ENCODE results near the gene MTMR11.
"Not testable (repeated sequence)": the region's sequence is repeated elsewhere in the genome, so short reads cannot be mapped to it uniquely, and the experiment has no call there.

Gene MTMR11

DNA sequence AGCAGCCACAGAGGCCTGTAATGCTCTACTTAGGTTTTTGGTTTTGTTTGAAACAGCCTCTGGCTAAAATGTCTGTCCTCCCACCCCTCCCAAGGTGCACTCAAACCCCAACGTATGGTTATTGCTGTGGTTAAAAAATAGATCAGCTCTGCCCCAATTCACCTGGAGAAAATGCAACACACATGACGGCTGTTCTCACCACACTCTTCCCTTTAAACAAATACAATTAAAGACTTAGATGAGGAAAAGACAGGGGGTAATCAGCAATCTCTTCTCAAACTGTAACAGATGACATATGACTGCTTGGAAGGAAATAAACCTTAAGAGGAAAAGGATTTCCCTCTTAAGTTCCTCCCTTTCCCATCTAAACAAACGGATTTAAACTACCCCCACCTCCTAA is 6.2 kb upstream of the MTMR11 start:
- Histone ChIP-seq H3K4me2 (ENCODE audit: low read length) (no peak overlapping the region), H3K79me2 (ENCODE audit: insufficient read depth, low read length) (no peaks in the 10 kb centered on the region), H3K4me3 (ENCODE audit: low read depth, low read length, poor library complexity, severe bottlenecking) (no peak overlapping the region), H3K4me1 (ENCODE audit: insufficient read depth, low read length, severe bottlenecking) (no peaks in the 10 kb centered on the region), H3K27ac (ENCODE audit: low read depth, low read length, poor library complexity, severe bottlenecking) (no peak overlapping the region), H4K20me1 (ENCODE audit: insufficient read depth, low read length) (no peaks in the 10 kb centered on the region), H2AFZ (ENCODE audit: low read length) (no peak overlapping the region), H3K9me3 (ENCODE audit: low read length) (no peaks in the 10 kb centered on the region), H3F3A (ENCODE audit: insufficient read depth, low read length) (no peaks in the 10 kb centered on the region), H3K27me3 (ENCODE audit: insufficient read depth, low read length) (no peaks in the 10 kb centered on the region), H3K36me3 (ENCODE audit: insufficient read depth, low read length) (no peaks in the 10 kb centered on the region), H3K9me2 (ENCODE audit: low read depth, low read length) (no peaks in the 10 kb centered on the region), H3K9ac (ENCODE audit: low read length) (no peak overlapping the region)
- TF ChIP-seq, protein P1, sequence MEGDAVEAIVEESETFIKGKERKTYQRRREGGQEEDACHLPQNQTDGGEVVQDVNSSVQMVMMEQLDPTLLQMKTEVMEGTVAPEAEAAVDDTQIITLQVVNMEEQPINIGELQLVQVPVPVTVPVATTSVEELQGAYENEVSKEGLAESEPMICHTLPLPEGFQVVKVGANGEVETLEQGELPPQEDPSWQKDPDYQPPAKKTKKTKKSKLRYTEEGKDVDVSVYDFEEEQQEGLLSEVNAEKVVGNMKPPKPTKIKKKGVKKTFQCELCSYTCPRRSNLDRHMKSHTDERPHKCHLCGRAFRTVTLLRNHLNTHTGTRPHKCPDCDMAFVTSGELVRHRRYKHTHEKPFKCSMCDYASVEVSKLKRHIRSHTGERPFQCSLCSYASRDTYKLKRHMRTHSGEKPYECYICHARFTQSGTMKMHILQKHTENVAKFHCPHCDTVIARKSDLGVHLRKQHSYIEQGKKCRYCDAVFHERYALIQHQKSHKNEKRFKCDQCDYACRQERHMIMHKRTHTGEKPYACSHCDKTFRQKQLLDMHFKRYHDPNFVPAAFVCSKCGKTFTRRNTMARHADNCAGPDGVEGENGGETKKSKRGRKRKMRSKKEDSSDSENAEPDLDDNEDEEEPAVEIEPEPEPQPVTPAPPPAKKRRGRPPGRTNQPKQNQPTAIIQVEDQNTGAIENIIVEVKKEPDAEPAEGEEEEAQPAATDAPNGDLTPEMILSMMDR (IDR thresholded peaks at IDR 0.05; ENCODE audit: low read length) = no peak
- no peak for TF ChIP-seq EZH2 (IDR thresholded peaks at IDR 0.05; ENCODE audit: borderline replicate concordance, low read length)

DNA sequence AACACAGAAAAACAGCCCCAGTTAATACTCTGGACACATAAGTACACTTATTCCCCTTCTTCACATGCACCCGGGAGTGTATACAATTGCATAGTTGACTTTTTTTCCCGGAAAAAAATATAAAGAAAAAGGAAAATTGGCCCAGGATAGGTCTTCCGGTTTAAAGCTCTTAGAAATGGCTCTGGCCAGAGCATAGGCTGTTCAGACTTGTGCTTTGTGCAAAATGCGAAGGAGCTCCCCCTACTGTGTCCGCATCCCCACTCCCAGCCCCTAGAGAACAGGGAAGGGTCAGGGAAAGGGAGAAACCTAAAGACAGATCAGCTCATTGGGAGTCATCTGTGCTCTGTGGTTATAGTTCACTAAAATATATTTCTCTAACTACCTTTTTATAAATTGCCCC is 5.5 kb upstream of the MTMR11 start:
- H3K36me3 ChIP-seq (ENCODE audit: insufficient read depth, low read length) = no peaks in the 10 kb centered on the region
- H3K4me1 ChIP-seq (ENCODE audit: insufficient read depth, low read length, severe bottlenecking) = no peaks in the 10 kb centered on the region
- no peaks in the 10 kb centered on the region for H4K20me1 ChIP-seq (ENCODE audit: insufficient read depth, low read length)
- H3K79me2 ChIP-seq (ENCODE audit: insufficient read depth, low read length) = no peaks in the 10 kb centered on the region
- no peak overlapping the region for H3K4me2 ChIP-seq (ENCODE audit: low read length)
- H2AFZ ChIP-seq (ENCODE audit: low read length) = no peak overlapping the region
- H3F3A ChIP-seq (ENCODE audit: insufficient read depth, low read length) = no peaks in the 10 kb centered on the region
- H3K9me3 ChIP-seq (ENCODE audit: low read length) = no peaks in the 10 kb centered on the region
- no peak overlapping the region for H3K27ac ChIP-seq (ENCODE audit: low read depth, low read length, poor library complexity, severe bottlenecking)
- no peaks in the 10 kb centered on the region for H3K27me3 ChIP-seq (ENCODE audit: insufficient read depth, low read length)
- H3K4me3 ChIP-seq (ENCODE audit: low read depth, low read length, poor library complexity, severe bottlenecking) = no peak overlapping the region
- H3K9me2 ChIP-seq (ENCODE audit: low read depth, low read length) = no peaks in the 10 kb centered on the region
- no peak for TF ChIP-seq EZH2 (IDR thresholded peaks at IDR 0.05; ENCODE audit: borderline replicate concordance, low read length)
- TF ChIP-seq, protein P1 (IDR thresholded peaks at IDR 0.05; ENCODE audit: low read length) = no peak
- no peak overlapping the region for H3K9ac ChIP-seq (ENCODE audit: low read length)

DNA sequence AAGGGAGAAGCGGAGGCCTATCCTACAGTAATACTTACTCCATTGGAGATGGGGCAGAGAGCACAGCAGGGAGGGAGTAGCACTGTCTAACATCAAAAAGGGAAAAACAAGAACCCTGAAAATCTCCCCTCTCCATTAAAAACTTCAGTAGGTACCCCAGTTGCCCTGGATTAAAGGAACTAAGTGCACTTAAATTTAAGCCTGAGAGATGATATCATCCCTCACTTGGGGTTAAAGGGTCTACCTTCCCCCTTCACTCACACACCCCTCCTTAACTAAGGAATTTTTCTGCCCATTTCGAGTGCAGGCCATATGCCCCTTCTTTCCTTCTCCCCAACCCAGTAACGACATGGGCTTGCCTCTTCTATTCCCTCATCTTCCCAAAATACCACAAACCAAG is 3.7 kb upstream of the MTMR11 start:
- Histone ChIP-seq H3K9ac (ENCODE audit: low read length) (no peak overlapping the region), H3K9me2 (ENCODE audit: low read depth, low read length) (no peaks in the 10 kb centered on the region), H3K9me3 (ENCODE audit: low read length) (no peaks in the 10 kb centered on the region), H4K20me1 (ENCODE audit: insufficient read depth, low read length) (no peaks in the 10 kb centered on the region), H3F3A (ENCODE audit: insufficient read depth, low read length) (no peaks in the 10 kb centered on the region), H3K27ac (ENCODE audit: low read depth, low read length, poor library complexity, severe bottlenecking) (no peak overlapping the region), H2AFZ (ENCODE audit: low read length) (no peak overlapping the region), H3K4me1 (ENCODE audit: insufficient read depth, low read length, severe bottlenecking) (no peaks in the 10 kb centered on the region), H3K79me2 (ENCODE audit: insufficient read depth, low read length) (no peaks in the 10 kb centered on the region), H3K36me3 (ENCODE audit: insufficient read depth, low read length) (no peaks in the 10 kb centered on the region), H3K4me3 (ENCODE audit: low read depth, low read length, poor library complexity, severe bottlenecking) (no peak overlapping the region), H3K4me2 (ENCODE audit: low read length) (no peak overlapping the region), H3K27me3 (ENCODE audit: insufficient read depth, low read length) (no peaks in the 10 kb centered on the region)
- TF ChIP-seq EZH2 (IDR thresholded peaks at IDR 0.05; ENCODE audit: borderline replicate concordance, low read length) = no peak
- TF ChIP-seq, protein P1 (IDR thresholded peaks at IDR 0.05; ENCODE audit: low read length) = no peak

DNA sequence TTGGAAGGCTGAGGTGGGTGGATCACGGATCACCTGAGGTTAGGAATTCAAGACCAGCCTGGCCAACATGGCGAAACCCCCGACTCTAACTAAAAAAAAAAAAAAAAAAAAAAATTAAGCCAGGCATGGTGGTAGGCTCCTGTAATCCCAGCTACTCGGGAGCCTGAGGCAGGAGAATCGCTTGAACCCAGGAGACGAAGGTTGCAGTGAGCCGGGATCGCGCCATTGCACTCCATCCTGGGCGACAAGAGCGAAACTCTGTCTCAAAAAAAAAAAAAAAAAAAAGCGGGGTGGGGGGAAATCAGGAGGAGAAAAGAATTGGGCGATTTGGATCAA is 2.0 kb upstream of the MTMR11 start:
- H3K9me3 ChIP-seq (ENCODE audit: low read length); H3K36me3 ChIP-seq (ENCODE audit: insufficient read depth, low read length); H3K4me2 ChIP-seq (ENCODE audit: low read length); H3K9me2 ChIP-seq (ENCODE audit: low read depth, low read length); H3K27ac ChIP-seq (ENCODE audit: low read depth, low read length, poor library complexity, severe bottlenecking); H2AFZ ChIP-seq (ENCODE audit: low read length); H3F3A ChIP-seq (ENCODE audit: insufficient read depth, low read length); H3K9ac ChIP-seq (ENCODE audit: low read length); H3K4me3 ChIP-seq (ENCODE audit: low read depth, low read length, poor library complexity, severe bottlenecking); H4K20me1 ChIP-seq (ENCODE audit: insufficient read depth, low read length); H3K4me1 ChIP-seq (ENCODE audit: insufficient read depth, low read length, severe bottlenecking); H3K27me3 ChIP-seq (ENCODE audit: insufficient read depth, low read length); H3K79me2 ChIP-seq (ENCODE audit: insufficient read depth, low read length): not testable (repeated sequence)
